Astrocyte (in vitro differentiated cells and primary cell): Measurements from ENCODE around the gene TRRAP. TPM values are rescaled to one million over a fixed set of nuclear protein-coding genes. Genes with fewer than 3 reads are reported as not detected.

ENCODE experiments used
- DNase-seq: peaks from one replicate; pipeline ENCODE4 v3.0.0-alpha.2; 2010; ENCODE audit warnings: low read depth
- FAIRE-seq: peaks from 2 replicates; lab custom pipeline; 2011; peaks lifted over from hg19 to GRCh38; lab: Jason Lieb, UNC
- H2AFZ ChIP-seq: 2 replicates; pipeline ENCODE4 v1.6.0; 2012; ENCODE audit warnings: low read depth, low read length, inconsistent platforms
- H3K27ac ChIP-seq: 2 replicates; pipeline ENCODE4 v1.5.1; 2011; ENCODE audit warnings: low read depth, low read length, inconsistent platforms
- H3K27me3 ChIP-seq: 2 replicates; pipeline ENCODE4 v1.6.0; 2011; ENCODE audit warnings: low read length, inconsistent platforms; ENCODE audit not compliant: insufficient read depth
- H3K36me3 ChIP-seq: 2 replicates; pipeline ENCODE4 v1.5.1; 2011; ENCODE audit warnings: low read length, inconsistent platforms; ENCODE audit not compliant: insufficient read depth
- H3K4me1 ChIP-seq: 2 replicates; pipeline ENCODE4 v1.5.1; 2011; ENCODE audit warnings: low read length, inconsistent platforms; ENCODE audit not compliant: insufficient read depth
- H3K4me2 ChIP-seq: 2 replicates; pipeline ENCODE4 v1.6.0; 2012; ENCODE audit warnings: low read length, inconsistent platforms
- H3K4me3 ChIP-seq: 2 replicates; pipeline ENCODE4 v1.5.1; 2011; ENCODE audit warnings: low read depth, mild to moderate bottlenecking, low read length, inconsistent platforms; ENCODE audit not compliant: insufficient read depth
- H3K79me2 ChIP-seq: 2 replicates; pipeline ENCODE4 v1.6.0; 2012; ENCODE audit warnings: mild to moderate bottlenecking, low read length, inconsistent platforms; ENCODE audit not compliant: insufficient read depth
- H3K9ac ChIP-seq: 2 replicates; pipeline ENCODE4 v1.6.0; 2012; ENCODE audit warnings: mild to moderate bottlenecking, low read length, inconsistent platforms
- H3K9me3 ChIP-seq: 2 replicates; pipeline ENCODE4 v1.5.1; 2012; ENCODE audit warnings: low read depth, mild to moderate bottlenecking, low read length, inconsistent platforms; ENCODE audit not compliant: insufficient read depth
- H4K20me1 ChIP-seq: 2 replicates; pipeline ENCODE4 v1.6.0; 2012; ENCODE audit warnings: low read length, inconsistent platforms; ENCODE audit not compliant: insufficient read depth
- H3K27ac Mint-ChIP-seq: one replicate; pipeline ENCODE4 v1.8.0; 2021; ENCODE audit warnings: mild to moderate bottlenecking, mixed read lengths; ENCODE audit not compliant: unreplicated experiment
- H3K27me3 Mint-ChIP-seq: one replicate; pipeline ENCODE4 v1.8.0; 2021; ENCODE audit warnings: low read depth, mixed read lengths; ENCODE audit not compliant: unreplicated experiment
- H3K36me3 Mint-ChIP-seq: one replicate; pipeline ENCODE4 v1.8.0; 2021; ENCODE audit warnings: low read depth, mixed read lengths; ENCODE audit not compliant: unreplicated experiment
- H3K4me1 Mint-ChIP-seq: one replicate; pipeline ENCODE4 v1.8.0; 2021; ENCODE audit warnings: low read depth, mixed read lengths; ENCODE audit not compliant: unreplicated experiment
- H3K4me3 Mint-ChIP-seq: one replicate; pipeline ENCODE4 v1.8.0; 2021; ENCODE audit warnings: mild to moderate bottlenecking, moderate library complexity, mixed read lengths; ENCODE audit not compliant: unreplicated experiment
- H3K9me3 Mint-ChIP-seq: one replicate; pipeline ENCODE4 v1.8.0; 2021; ENCODE audit warnings: mild to moderate bottlenecking, mixed read lengths; ENCODE audit not compliant: unreplicated experiment
- CTCF ChIP-seq: IDR thresholded peaks from 2 replicates; pipeline ENCODE4 v1.5.1; 2011; ENCODE audit warnings: low read depth, mild to moderate bottlenecking, inconsistent platforms, low read length, moderate library complexity; ENCODE audit not compliant: insufficient read depth
- EZH2 ChIP-seq: IDR thresholded peaks from 2 replicates; pipeline ENCODE4 v1.6.1; 2012; ENCODE audit warnings: mild to moderate bottlenecking, low read length, inconsistent platforms; ENCODE audit not compliant: insufficient read depth
- total RNA-seq: library from RNA; stranded (reverse); gene quantifications from 2 replicates; pipeline ENCODE4 v1.2.1, GENCODE V29; 2021

TRRAP gene
- total RNA-seq, 1 donor from 2014 or later = 33.5 TPM

GRCh38 chr7:99008921-99009530 lies 130.7 kb downstream of the TRRAP start:
- Histone ChIP-seq H3K27me3 (no peaks in the 10 kb centered on the region), H3K4me2 (no peak overlapping the region), H3K36me3 (peaks cover 49% of the 10 kb centered on the region), H3K27ac (no peak overlapping the region), H4K20me1 (peaks cover 19% of the 10 kb centered on the region), H2AFZ (no peak overlapping the region), H3K79me2 (no peaks in the 10 kb centered on the region), H3K4me1 (peaks cover 3% of the 10 kb centered on the region), H3K9me3 (no peaks in the 10 kb centered on the region), H3K4me3 (no peak overlapping the region), H3K9ac (no peak overlapping the region)
- no peak for FAIRE-seq
- H3K9me3 Mint-ChIP-seq = no peaks in the 10 kb centered on the region
- no peak overlapping the region for H3K27ac Mint-ChIP-seq
- H3K4me3 Mint-ChIP-seq = no peak overlapping the region
- H3K27me3 Mint-ChIP-seq = no peaks in the 10 kb centered on the region
- H3K4me1 Mint-ChIP-seq = no peaks in the 10 kb centered on the region
- H3K36me3 Mint-ChIP-seq = peaks cover 36% of the 10 kb centered on the region
- DNase-seq = no peak
- TF ChIP-seq EZH2 (no peak), CTCF (no peak)

GRCh38 chr7:99010281-99010680 lies 131.9 kb downstream of the TRRAP start:
- no peaks in the 10 kb centered on the region for H3K4me1 Mint-ChIP-seq
- H3K4me3 Mint-ChIP-seq = peak overlapping the region; percentile 50
- Histone ChIP-seq H3K9ac (no peak overlapping the region), H3K4me2 (no peak overlapping the region), H3K9me3 (no peaks in the 10 kb centered on the region), H3K27me3 (no peaks in the 10 kb centered on the region), H3K4me1 (no peaks in the 10 kb centered on the region), H4K20me1 (peaks cover 15% of the 10 kb centered on the region), H3K4me3 (no peak overlapping the region), H3K36me3 (peaks cover 48% of the 10 kb centered on the region), H3K79me2 (no peaks in the 10 kb centered on the region), H3K27ac (no peak overlapping the region), H2AFZ (no peak overlapping the region)
- DNase-seq (no peak), FAIRE-seq (no peak)
- H3K9me3 Mint-ChIP-seq = no peaks in the 10 kb centered on the region
- no peaks in the 10 kb centered on the region for H3K27me3 Mint-ChIP-seq
- peaks cover 41% of the 10 kb centered on the region for H3K36me3 Mint-ChIP-seq
- TF ChIP-seq CTCF (no peak), EZH2 (no peak)
- H3K27ac Mint-ChIP-seq = no peak overlapping the region

- Histone ChIP-seq H3K27ac (no peak overlapping the region), H3K27me3 (no peaks in the 10 kb centered on the region), H2AFZ (no peak overlapping the region), H3K4me2 (no peak overlapping the region), H3K9ac (no peak overlapping the region), H4K20me1 (peaks cover 16% of the 10 kb centered on the region), H3K9me3 (no peaks in the 10 kb centered on the region), H3K36me3 (peaks cover 45% of the 10 kb centered on the region), H3K79me2 (no peaks in the 10 kb centered on the region), H3K4me1 (no peaks in the 10 kb centered on the region), H3K4me3 (no peak overlapping the region)
- Mint-ChIP-seq H3K36me3 (peaks cover 43% of the 10 kb centered on the region), H3K4me3 (no peak overlapping the region), H3K27me3 (no peaks in the 10 kb centered on the region), H3K27ac (no peak overlapping the region), H3K9me3 (no peaks in the 10 kb centered on the region), H3K4me1 (no peaks in the 10 kb centered on the region)
- TF ChIP-seq CTCF (no peak), EZH2 (no peak)
- DNase-seq = no peak
- FAIRE-seq = no peak
Measured at GRCh38 chr7:99011341-99011705, 133.0 kb downstream of the TRRAP start.
